Measurements from ENCODE around the gene PLEKHG4B. TPM values are rescaled to one million over a fixed set of nuclear protein-coding genes. Genes with fewer than 3 reads are reported as not detected.
A peak's percentile ranks its signal among the peaks of the same experiment; 100 is the strongest.

PLEKHG4B gene
- total and polyA plus RNA-seq, 2 of the 4 experiments (the other 2 are of a cell fraction), result 1.1 TPM

- H3K4me2 ChIP-seq (ENCODE audit: low read depth, low read length), result peak overlapping the region; percentile 40
- ChIA-PET POLR2A (ENCODE audit: unreplicated experiment) (no interaction called here), CTCF (interaction anchor here (0.6 to 1.8 kb wide), 12 partner anchors 10 to 173 kb away, joined by 3 to 19 read pairs (median 5); partner anchors contain the start of genes CCDC127 and SDHA)
- H3K56ac ChIP-seq (ENCODE audit: extremely low read depth, insufficient read depth, low read length), result no peak overlapping the region
- WGBS, 2 experiments (ENCODE audit: extremely low coverage in 2 of 2, insufficient read length in 1 of 2), result 14% methylated on average over 11 of the region's 37 CpGs; no CpG with 5 or more reads in 1 of the 2 experiments
- no peak overlapping the region for H3K18ac ChIP-seq (ENCODE audit: low read depth, low read length)
- H3K14ac ChIP-seq (replicated peaks; ENCODE audit: low read depth, low read length), result no peak overlapping the region
- no peak overlapping the region for H3K27ac ChIP-seq (ENCODE audit: insufficient read depth, low read length)
- H3K79me1 ChIP-seq (ENCODE audit: low read depth in 1 of 2, low read length in 2 of 2), result no peaks in the 10 kb centered on the region
- no peak overlapping the region; the same call in 1 of the 2 replicates for H4K5ac ChIP-seq (ENCODE audit: low read depth, low read length)
- H3K4me3 ChIP-seq (ENCODE audit: insufficient read depth, low read depth, low read length), result no peak overlapping the region
- BruUV-seq (replicated peaks), result no TSS peak
- no peak for TF ChIP-seq MXI1 (IDR thresholded peaks at IDR 0.05; ENCODE audit: borderline replicate concordance, low read depth, low read length)
- peak; percentile 80 for TF ChIP-seq RAD21 (IDR thresholded peaks at IDR 0.05; ENCODE audit: low read length)
- no peak for TF ChIP-seq CHD1 (IDR thresholded peaks at IDR 0.05; ENCODE audit: low read depth, low read length)
- 0 out of 2 replicates have a peak, but pooled peaks have one; percentile 27 for TF ChIP-seq MAZ (IDR thresholded peaks at IDR 0.05; ENCODE audit: borderline replicate concordance, low read depth, low read length)
- TF ChIP-seq, protein P1, sequence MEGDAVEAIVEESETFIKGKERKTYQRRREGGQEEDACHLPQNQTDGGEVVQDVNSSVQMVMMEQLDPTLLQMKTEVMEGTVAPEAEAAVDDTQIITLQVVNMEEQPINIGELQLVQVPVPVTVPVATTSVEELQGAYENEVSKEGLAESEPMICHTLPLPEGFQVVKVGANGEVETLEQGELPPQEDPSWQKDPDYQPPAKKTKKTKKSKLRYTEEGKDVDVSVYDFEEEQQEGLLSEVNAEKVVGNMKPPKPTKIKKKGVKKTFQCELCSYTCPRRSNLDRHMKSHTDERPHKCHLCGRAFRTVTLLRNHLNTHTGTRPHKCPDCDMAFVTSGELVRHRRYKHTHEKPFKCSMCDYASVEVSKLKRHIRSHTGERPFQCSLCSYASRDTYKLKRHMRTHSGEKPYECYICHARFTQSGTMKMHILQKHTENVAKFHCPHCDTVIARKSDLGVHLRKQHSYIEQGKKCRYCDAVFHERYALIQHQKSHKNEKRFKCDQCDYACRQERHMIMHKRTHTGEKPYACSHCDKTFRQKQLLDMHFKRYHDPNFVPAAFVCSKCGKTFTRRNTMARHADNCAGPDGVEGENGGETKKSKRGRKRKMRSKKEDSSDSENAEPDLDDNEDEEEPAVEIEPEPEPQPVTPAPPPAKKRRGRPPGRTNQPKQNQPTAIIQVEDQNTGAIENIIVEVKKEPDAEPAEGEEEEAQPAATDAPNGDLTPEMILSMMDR (conservative IDR thresholded peaks at IDR 0.05; ENCODE audit: low read depth, low read length), result peak; percentile 84
- no peak for TF ChIP-seq NFE2L2 (IDR thresholded peaks at IDR 0.05; ENCODE audit: low read depth, low read length)
- peak; percentile 82 for TF ChIP-seq SMC3 (IDR thresholded peaks at IDR 0.05; ENCODE audit: low read depth, low read length)
- H2AK9ac ChIP-seq (replicated peaks; ENCODE audit: low read depth, low read length, poor library complexity), result peak overlapping the region; percentile 81
- in situ Hi-C loops (cut with MboI; ENCODE audit: low sequenced_read_pairs) (no loop called here), dilution Hi-C loops (cut with HindIII; ENCODE audit: low sequenced_read_pairs, unreplicated experiment) (no loop called here), intact Hi-C loops (cut with micrococcal nuclease) (no loop called here)
- H2BK20ac ChIP-seq (ENCODE audit: low read depth, low read length), result peak overlapping the region; percentile 71
- DNase-seq (peak; percentile 77), ATAC-seq (ENCODE audit: low read depth) (peak; percentile 99)
- no peak overlapping the region; the same call in 1 of the 2 replicates for H4K91ac ChIP-seq (ENCODE audit: insufficient read depth, low read depth, low read length)
- H4K8ac ChIP-seq (ENCODE audit: low read depth in 2 of 2, low read length in 2 of 2), result peak overlapping the region in 1 of 2 experiments; percentile 72; a peak in 1 of 4 replicates
- H3K9ac ChIP-seq (ENCODE audit: low read depth, low read length), result no peak overlapping the region
- H3K23ac ChIP-seq (ENCODE audit: low read depth, low read length), result no peak overlapping the region
- H3K36me3 ChIP-seq (ENCODE audit: control insufficient read depth, insufficient read depth, low read length), result no peaks in the 10 kb centered on the region
- no peaks in the 10 kb centered on the region for H3K9me3 ChIP-seq (ENCODE audit: control insufficient read depth, insufficient read depth, low read length)
- peaks cover 12% of the 10 kb centered on the region; the same call in 1 of the 2 replicates for H3K27me3 ChIP-seq (ENCODE audit: control insufficient read depth, insufficient read depth, low read length)
- H3K4me1 ChIP-seq (ENCODE audit: control insufficient read depth, insufficient read depth, low read length), result no peaks in the 10 kb centered on the region
- peak overlapping the region; percentile 4; the same call in 1 of the 2 replicates for H2BK120ac ChIP-seq (ENCODE audit: low read depth, low read length)
- H2BK15ac ChIP-seq (ENCODE audit: low read depth, low read length), result peak overlapping the region; percentile 87; the same call in 1 of the 3 replicates
- peaks cover 3% of the 10 kb centered on the region; the same call in 1 of the 2 replicates for H3K9me1 ChIP-seq (ENCODE audit: insufficient read depth, low read length)
- H2AK5ac ChIP-seq (ENCODE audit: low read depth, low read length), result peak overlapping the region; percentile 83
- H2BK5ac ChIP-seq (ENCODE audit: low read depth, low read length, poor library complexity, severe bottlenecking), result no peak overlapping the region
- peak overlapping the region; percentile 92 for H2AFZ ChIP-seq (replicated peaks; ENCODE audit: low read length, poor library complexity)
- peaks cover 2% of the 10 kb centered on the region; the same call in 1 of the 2 replicates for H4K20me1 ChIP-seq (ENCODE audit: insufficient read depth, low read length)
- H3K4ac ChIP-seq (ENCODE audit: low read depth, low read length), result peak overlapping the region; percentile 48; the same call in 1 of the 2 replicates
Measured at GRCh38 chr5:188488-189481, 96.8 kb downstream of the PLEKHG4B start.

Measured in IMR-90 (cell line).